Prostate gland (tissue), 2 donors: ENCODE measurements around the gene SNX10. TPM values are rescaled to one million over a fixed set of nuclear protein-coding genes. Genes with fewer than 3 reads are reported as not detected.

Experiments
- DNase-seq: peaks from one replicate; pipeline ENCODE4 v3.0.0-alpha.2; 2019; ENCODE audit warnings: low spot score
- H3K27ac ChIP-seq, 2 donors: fragments of 200-600 bp; sonication (generic); 2 replicates each; pipeline ENCODE4 v1.5.1; 2017 to 2019
- H3K27me3 ChIP-seq: fragments of 200-600 bp; sonication (generic); replicated peaks from 2 replicates; pipeline ENCODE4 v1.5.1; 2019; ENCODE audit not compliant: insufficient read depth
- H3K36me3 ChIP-seq, 2 donors: fragments of 200-600 bp; sonication (generic); 1 replicate in 1 of 2; 2 replicates in 1 of 2; pipeline versions ENCODE4 v1.5.1 to v1.8.1; 2017 to 2019
- H3K4me1 ChIP-seq: fragments of 200-600 bp; sonication (generic); replicated peaks from 2 replicates; pipeline ENCODE4 v1.5.1; 2019
- H3K4me3 ChIP-seq, 2 donors: fragments of 200-600 bp; sonication (generic); 2 replicates each; pipeline ENCODE4 v1.5.1; 2017 to 2019
- H3K9me3 ChIP-seq: fragments of 200-600 bp; sonication (generic); 2 replicates; pipeline ENCODE4 v1.5.1; 2017
- POLR2A ChIP-seq: fragments of 450-650 bp; IDR thresholded peaks from one replicate; pipeline ENCODE4 v1.6.1; 2016; ENCODE audit warnings: antibody characterized with exemption, mild to moderate bottlenecking
- POLR2AphosphoS5 ChIP-seq: sonication (generic); formaldehyde crosslinking; IDR thresholded peaks from one replicate; pipeline ENCODE4 v1.6.1; 2017; ENCODE audit warnings: antibody characterized with exemption
- WGBS: methylation state at CpG from one replicate; pipeline ENCODE4 v1.1.5; 2018; 5-methylcytosine and 5-hydroxymethylcytosine counted together
- intact Hi-C: fragments of 100-400 bp; cut with DNase I; formaldehyde crosslinking; loops from one replicate; pipeline ENCODE4 v1.14.2; 2022
- total RNA-seq, 2 donors: library from RNA; depleted of rRNA; stranded (reverse); fragments of >200 nt; gene quantifications; one replicate each; pipeline ENCODE4 v1.1.0, GENCODE V29; 2016
- TF ChIP-seq, protein P1 (sequence below), 4 experiments: fragments of 200-600 bp in 2 of 4; fragments of 450-650 bp in 2 of 4; sonication (generic) in 2 of 4; IDR thresholded peaks; 1 replicate in 3 of 4; 2 replicates in 1 of 4; pipeline ENCODE4 v1.5.1; 2016 to 2019; ENCODE audit warnings: antibody characterized with exemption in 4 of 4, mild to moderate bottlenecking in 2 of 4, moderate library complexity in 2 of 4

SNX10 gene
- total RNA-seq, 2 donors from 2014 or later = 4.7 to 6.8 TPM

DNA sequence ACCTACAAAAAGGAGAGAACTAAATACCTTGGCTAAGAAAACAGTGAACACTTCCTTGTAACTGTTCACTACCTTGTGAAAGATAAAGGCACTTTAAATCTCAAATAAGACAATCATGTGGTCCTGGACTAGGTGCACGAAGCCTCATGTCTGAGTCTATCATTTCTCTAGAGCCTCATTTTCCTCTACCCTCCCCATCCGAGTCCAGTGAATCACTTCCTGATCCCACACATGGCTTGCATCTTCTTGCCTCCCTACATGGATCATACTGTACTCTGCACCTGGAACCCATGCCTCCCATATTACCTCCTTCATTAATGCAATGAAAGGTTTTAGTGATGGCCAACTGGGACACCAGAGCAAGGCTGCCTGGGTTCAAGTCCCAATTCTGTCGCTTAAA, 34.5 kb downstream of the SNX10 start:
- H3K36me3 ChIP-seq = no peaks in the 10 kb centered on the region
- DNase-seq = no peak
- H3K4me3 ChIP-seq = no peak overlapping the region
- H3K27ac ChIP-seq = no peak overlapping the region
- no peak for TF ChIP-seq POLR2A
- no peak for TF ChIP-seq POLR2AphosphoS5
- TF ChIP-seq, protein P1, sequence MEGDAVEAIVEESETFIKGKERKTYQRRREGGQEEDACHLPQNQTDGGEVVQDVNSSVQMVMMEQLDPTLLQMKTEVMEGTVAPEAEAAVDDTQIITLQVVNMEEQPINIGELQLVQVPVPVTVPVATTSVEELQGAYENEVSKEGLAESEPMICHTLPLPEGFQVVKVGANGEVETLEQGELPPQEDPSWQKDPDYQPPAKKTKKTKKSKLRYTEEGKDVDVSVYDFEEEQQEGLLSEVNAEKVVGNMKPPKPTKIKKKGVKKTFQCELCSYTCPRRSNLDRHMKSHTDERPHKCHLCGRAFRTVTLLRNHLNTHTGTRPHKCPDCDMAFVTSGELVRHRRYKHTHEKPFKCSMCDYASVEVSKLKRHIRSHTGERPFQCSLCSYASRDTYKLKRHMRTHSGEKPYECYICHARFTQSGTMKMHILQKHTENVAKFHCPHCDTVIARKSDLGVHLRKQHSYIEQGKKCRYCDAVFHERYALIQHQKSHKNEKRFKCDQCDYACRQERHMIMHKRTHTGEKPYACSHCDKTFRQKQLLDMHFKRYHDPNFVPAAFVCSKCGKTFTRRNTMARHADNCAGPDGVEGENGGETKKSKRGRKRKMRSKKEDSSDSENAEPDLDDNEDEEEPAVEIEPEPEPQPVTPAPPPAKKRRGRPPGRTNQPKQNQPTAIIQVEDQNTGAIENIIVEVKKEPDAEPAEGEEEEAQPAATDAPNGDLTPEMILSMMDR (IDR thresholded peaks at IDR 0.05) = no peak
- WGBS = 86% methylated on average over 3 of the region's 3 CpGs
- H3K27me3 ChIP-seq = no peaks in the 10 kb centered on the region
- no peaks in the 10 kb centered on the region for H3K4me1 ChIP-seq
- intact Hi-C loops = no loop called here
- H3K9me3 ChIP-seq = no peaks in the 10 kb centered on the region

DNA sequence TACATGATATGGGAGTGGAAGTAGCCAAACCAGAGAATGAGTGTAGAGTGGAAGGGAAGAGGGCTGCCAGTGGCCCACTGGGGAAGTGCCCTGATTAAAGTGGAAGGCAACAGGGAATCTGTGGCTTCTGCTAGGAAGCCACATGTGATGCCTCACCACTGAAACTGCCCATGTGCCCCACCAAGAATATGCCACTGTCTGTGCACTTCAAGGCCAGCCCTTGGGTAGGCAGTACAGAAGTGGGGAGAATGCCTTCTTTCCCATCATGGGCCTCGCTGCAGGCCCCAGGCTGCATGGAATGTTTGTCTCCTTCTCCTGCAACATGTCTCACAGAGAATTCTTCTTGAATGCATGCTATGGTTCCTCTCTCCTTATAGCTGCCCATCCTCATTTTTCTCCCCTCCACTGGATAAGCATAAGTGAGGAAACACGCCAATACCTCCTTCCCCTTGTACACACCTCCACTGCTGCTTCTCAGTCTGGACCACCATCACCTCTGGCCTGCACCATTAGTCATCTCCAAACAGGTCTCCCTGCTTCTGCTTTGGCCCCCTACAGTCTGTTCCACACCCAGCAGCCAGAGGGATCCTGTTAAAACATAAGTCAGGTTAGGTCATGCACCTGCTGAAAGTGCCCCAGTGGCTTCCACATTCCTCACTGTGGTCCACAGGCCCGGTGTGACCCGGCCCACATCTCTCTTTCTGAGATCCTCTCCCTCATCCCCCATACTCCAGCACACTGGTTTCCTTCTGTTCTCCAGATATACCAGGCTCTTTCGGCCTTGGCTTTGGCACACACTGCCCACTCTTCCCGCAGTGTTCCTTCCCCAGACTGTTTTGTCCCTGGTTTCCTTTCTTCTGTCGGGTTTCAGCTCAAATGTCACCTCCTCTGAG, 37.1 kb downstream of the SNX10 start:
- no peak for TF ChIP-seq POLR2A
- TF ChIP-seq POLR2AphosphoS5 = no peak
- TF ChIP-seq, protein P1 (IDR thresholded peaks at IDR 0.05) = no peak
- intact Hi-C loops = no loop called here
- no peak overlapping the region for H3K4me3 ChIP-seq
- no peak for DNase-seq
- no peaks in the 10 kb centered on the region for H3K36me3 ChIP-seq
- H3K4me1 ChIP-seq = no peaks in the 10 kb centered on the region
- no peaks in the 10 kb centered on the region for H3K9me3 ChIP-seq
- H3K27ac ChIP-seq = no peak overlapping the region
- whole genome bisulfite sequencing = 92% methylated on average over 7 of the region's 7 CpGs
- H3K27me3 ChIP-seq = no peaks in the 10 kb centered on the region

DNA sequence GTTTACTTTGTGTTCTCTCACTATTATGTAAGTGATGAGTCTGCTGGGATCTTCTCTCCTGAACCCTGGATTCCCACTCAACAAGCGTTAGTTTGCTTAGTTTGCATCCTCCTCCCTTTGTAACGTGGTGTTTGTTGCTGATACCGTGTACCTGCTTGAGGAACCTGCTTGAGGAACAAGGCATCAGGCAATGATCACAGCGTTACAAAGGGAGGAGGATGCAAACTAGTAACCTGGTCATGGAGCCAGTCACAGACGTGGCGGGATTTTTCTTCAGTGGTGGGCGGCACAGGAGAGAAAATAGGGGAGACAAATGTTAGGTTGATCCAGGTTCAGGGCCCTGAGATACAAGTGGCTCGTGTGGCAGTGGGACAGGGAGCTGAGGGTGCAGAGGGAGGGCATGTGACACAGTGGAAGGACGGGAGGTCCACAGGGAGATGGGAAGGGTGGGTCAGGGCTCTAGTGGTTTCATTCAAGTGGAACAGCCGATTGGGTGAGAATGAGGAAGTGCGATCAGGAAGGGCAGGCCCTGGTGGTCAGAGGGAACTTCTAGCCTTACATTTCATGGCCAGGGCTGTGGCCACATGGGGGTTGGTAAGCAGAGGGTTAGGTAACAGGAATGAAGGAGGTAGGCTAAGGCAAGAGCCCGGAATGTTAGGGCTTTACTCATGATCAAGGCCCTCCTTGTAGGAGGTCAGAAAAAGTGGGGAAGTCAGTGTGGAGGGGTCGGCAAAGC, 38.0 kb downstream of the SNX10 start:
- no peak overlapping the region for H3K27ac ChIP-seq
- H3K4me1 ChIP-seq = no peaks in the 10 kb centered on the region
- H3K4me3 ChIP-seq = no peak overlapping the region
- H3K36me3 ChIP-seq = no peaks in the 10 kb centered on the region
- no peak for DNase-seq
- WGBS = 89% methylated on average over 13 of the region's 13 CpGs
- intact Hi-C loops = no loop called here
- H3K27me3 ChIP-seq = no peaks in the 10 kb centered on the region
- no peaks in the 10 kb centered on the region for H3K9me3 ChIP-seq
- TF ChIP-seq POLR2A (no peak), POLR2AphosphoS5 (no peak)
- TF ChIP-seq, protein P1 (IDR thresholded peaks at IDR 0.05) = no peak

DNA sequence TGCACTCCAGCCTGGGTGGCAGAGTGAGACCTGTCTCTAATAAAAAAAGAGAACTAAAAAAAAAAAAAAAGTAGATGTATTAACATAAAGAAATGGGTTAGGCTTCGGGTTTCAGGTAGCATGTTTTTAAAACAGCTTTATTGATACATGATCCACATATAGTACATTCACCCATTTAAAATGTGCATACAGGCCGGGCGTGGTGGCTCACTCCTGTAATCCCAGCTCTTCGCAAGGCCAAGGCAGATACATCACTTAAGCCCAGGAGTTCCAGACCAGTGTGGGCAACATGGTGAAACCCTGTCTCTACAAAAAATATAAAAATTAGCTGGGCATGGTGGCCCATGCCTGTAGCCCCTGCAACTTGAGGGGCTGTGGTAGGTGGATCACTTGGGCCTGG, 39.5 kb downstream of the SNX10 start:
- no peaks in the 10 kb centered on the region for H3K9me3 ChIP-seq
- TF ChIP-seq, protein P1 (IDR thresholded peaks at IDR 0.05) = no peak
- no peak overlapping the region for H3K4me3 ChIP-seq
- no peaks in the 10 kb centered on the region for H3K27me3 ChIP-seq
- H3K27ac ChIP-seq = no peak overlapping the region
- H3K4me1 ChIP-seq = no peaks in the 10 kb centered on the region
- no peaks in the 10 kb centered on the region for H3K36me3 ChIP-seq
- no peak for DNase-seq
- WGBS = 94% methylated on average over 4 of the region's 4 CpGs
- intact Hi-C loops = no loop called here
